ENCODE measurements around the gene NHLRC2.

DNA sequence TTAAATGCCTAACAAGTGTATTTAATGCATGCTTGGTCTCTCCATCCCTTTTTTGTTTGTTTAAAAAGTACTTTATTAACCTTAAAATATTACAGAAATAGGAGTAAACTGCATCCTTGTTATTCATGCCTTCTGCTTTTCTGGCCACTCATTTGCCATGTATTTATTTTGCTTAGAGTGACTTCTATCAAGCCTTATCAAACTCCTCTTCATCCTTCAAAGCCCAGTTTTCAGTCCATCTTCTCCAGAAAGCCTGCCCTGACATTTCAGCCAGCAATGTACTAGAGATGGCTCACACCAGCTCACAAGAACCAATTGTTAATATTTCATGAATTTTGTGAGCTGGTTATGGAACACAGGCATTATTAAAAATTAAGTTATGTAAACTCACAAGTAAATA lies 82.8 kb downstream of the NHLRC2 start:
- TF ChIP-seq FOXC1 (CRISPR knock-in tag; IDR thresholded peaks at IDR 0.05; ENCODE audit: borderline replicate concordance) (no peak), ZNF232 (CRISPR knock-in tag; IDR thresholded peaks at IDR 0.05; ENCODE audit: borderline replicate concordance) (no peak), MED1 (CRISPR knock-in tag; IDR thresholded peaks at IDR 0.05) (no peak)
- TF ChIP-seq, protein P1, sequence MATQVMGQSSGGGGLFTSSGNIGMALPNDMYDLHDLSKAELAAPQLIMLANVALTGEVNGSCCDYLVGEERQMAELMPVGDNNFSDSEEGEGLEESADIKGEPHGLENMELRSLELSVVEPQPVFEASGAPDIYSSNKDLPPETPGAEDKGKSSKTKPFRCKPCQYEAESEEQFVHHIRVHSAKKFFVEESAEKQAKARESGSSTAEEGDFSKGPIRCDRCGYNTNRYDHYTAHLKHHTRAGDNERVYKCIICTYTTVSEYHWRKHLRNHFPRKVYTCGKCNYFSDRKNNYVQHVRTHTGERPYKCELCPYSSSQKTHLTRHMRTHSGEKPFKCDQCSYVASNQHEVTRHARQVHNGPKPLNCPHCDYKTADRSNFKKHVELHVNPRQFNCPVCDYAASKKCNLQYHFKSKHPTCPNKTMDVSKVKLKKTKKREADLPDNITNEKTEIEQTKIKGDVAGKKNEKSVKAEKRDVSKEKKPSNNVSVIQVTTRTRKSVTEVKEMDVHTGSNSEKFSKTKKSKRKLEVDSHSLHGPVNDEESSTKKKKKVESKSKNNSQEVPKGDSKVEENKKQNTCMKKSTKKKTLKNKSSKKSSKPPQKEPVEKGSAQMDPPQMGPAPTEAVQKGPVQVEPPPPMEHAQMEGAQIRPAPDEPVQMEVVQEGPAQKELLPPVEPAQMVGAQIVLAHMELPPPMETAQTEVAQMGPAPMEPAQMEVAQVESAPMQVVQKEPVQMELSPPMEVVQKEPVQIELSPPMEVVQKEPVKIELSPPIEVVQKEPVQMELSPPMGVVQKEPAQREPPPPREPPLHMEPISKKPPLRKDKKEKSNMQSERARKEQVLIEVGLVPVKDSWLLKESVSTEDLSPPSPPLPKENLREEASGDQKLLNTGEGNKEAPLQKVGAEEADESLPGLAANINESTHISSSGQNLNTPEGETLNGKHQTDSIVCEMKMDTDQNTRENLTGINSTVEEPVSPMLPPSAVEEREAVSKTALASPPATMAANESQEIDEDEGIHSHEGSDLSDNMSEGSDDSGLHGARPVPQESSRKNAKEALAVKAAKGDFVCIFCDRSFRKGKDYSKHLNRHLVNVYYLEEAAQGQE (IDR thresholded peaks at IDR 0.05; ENCODE audit: borderline replicate concordance in 1 of 2, low read depth in 1 of 2, low read length in 2 of 2) = no peak
